K562 (cell line): Measurements from ENCODE around the gene PRMT7.

ENCODE experiments used
- DACH1 ChIP-seq: fragments of 450-650 bp; IDR thresholded peaks from 2 replicates; pipeline ENCODE4 v1.6.1; 2018; ENCODE audit not compliant: partially characterized antibody
- EZH2 ChIP-seq: IDR thresholded peaks from 2 replicates; pipeline ENCODE4 v1.6.1; 2012; ENCODE audit warnings: low read depth, mild to moderate bottlenecking, inconsistent platforms, low read length, borderline replicate concordance
- IFI16 ChIP-seq: fragments of 250-450 bp; sonication (Bioruptor Pico); IDR thresholded peaks from 2 replicates; pipeline ENCODE4 v2.1.2; 2022; ENCODE audit warnings: mild to moderate bottlenecking, inconsistent platforms
- NR1H2 ChIP-seq: sonication (generic); formaldehyde crosslinking; IDR thresholded peaks from 2 replicates; pipeline ENCODE4 v1.4.0; 2020; ENCODE audit warnings: mild to moderate bottlenecking, missing genetic modification reagents
- SOX6 ChIP-seq: fragments of 450-650 bp; IDR thresholded peaks from 2 replicates; pipeline ENCODE4 v1.6.1; 2014; ENCODE audit warnings: mild to moderate bottlenecking
- THRAP3 ChIP-seq: fragments of 450-650 bp; IDR thresholded peaks from 2 replicates; pipeline ENCODE4 v1.6.1; 2016; ENCODE audit warnings: mild to moderate bottlenecking, inconsistent platforms, borderline replicate concordance
- ZFX ChIP-seq: sonication (generic); formaldehyde crosslinking; IDR thresholded peaks from 2 replicates; pipeline ENCODE4 v1.8.0; 2022; ENCODE audit warnings: mild to moderate bottlenecking, missing genetic modification reagents, moderate library complexity
- ZNF253 ChIP-seq: fragments of 250-450 bp; sonication (Bioruptor Pico); conservative IDR thresholded peaks from 2 replicates; pipeline ENCODE4 v1.6.1; 2021; ENCODE audit warnings: mild to moderate bottlenecking
- ZNF274 ChIP-seq: IDR thresholded peaks from 2 replicates; pipeline ENCODE4 v1.6.1; 2011; ENCODE audit warnings: low read depth, mild to moderate bottlenecking, low read length, moderate library complexity, borderline replicate concordance
- ZNF444 ChIP-seq: fragments of 250-450 bp; sonication (Bioruptor Pico); IDR thresholded peaks from 2 replicates; pipeline ENCODE4 v1.4.0; 2020; ENCODE audit warnings: mild to moderate bottlenecking, moderate library complexity
- TF ChIP-seq, protein P1 (sequence below), 3 experiments: IDR thresholded peaks in 2 of 3; conservative IDR thresholded peaks in 1 of 3; 2 replicates each; pipeline ENCODE4 v1.5.1; 2011 to 2012; ENCODE audit warnings: low read length in 3 of 3, mild to moderate bottlenecking in 3 of 3, control low read depth in 2 of 3, improper control_type of control experiment in 1 of 3, inconsistent platforms in 1 of 3, low read depth in 1 of 3, mixed read lengths in 1 of 3, moderate library complexity in 1 of 3; ENCODE audit not compliant: insufficient read depth in 2 of 3
- TF ChIP-seq, protein P2 (sequence below), 2 experiments: fragments of 200-800 bp in 1 of 2; sonication (Bioruptor generic) in 1 of 2; sonication (generic) in 1 of 2; formaldehyde crosslinking in 1 of 2; IDR thresholded peaks in 1 of 2; conservative IDR thresholded peaks in 1 of 2; 2 replicates each; pipeline versions ENCODE4 v1.5.0 to v1.6.1; 2016 to 2020; ENCODE audit warnings: missing compliant biosample characterization in 1 of 2, missing genetic modification characterization in 1 of 2, missing genetic modification reagents in 1 of 2
- TF ChIP-seq, protein P3 (sequence below): sonication (generic); formaldehyde crosslinking; IDR thresholded peaks from 2 replicates; pipeline ENCODE4 v1.8.1; 2022; ENCODE audit warnings: missing genetic modification reagents

DNA sequence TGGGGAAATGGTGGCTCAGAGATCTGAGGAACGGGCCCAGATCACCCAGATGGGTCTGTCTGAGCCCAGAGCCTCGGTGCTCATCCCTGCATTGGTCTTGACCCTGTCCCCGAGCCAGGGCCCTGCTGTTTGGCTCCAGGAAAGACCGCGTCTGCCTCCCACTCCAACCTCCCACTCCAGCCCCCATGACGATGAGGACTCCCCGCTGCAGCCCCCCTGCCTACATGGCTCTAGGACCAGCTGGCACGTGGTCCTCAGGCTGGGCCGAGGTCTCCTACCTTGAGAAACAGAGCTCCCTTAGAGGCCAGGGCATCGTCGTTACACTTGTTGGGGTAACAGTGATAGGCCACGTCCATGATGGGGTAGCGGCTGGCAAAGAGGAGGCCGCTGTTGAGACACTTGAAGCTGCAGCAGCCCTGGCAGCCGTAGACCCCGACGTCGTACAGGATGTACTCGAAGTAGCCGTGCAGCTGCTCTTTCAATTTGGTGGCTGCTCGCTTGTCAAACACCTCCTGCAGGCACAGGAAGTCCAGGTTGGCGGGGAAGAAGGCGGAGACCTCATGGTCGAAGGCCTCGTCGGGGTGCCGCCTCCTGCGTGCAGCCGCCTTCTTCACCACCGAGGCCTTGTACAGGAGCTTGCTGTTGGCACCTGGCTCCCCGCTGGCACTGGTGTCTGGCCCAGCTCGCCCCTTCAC lies 59.9 kb downstream of the PRMT7 start:
- TF ChIP-seq ZFX (CRISPR knock-in tag) = no peak
- no peak for TF ChIP-seq ZNF253 (CRISPR knock-in tag)
- no peak for TF ChIP-seq ZNF274
- TF ChIP-seq SOX6 = no peak
- TF ChIP-seq, protein P1, sequence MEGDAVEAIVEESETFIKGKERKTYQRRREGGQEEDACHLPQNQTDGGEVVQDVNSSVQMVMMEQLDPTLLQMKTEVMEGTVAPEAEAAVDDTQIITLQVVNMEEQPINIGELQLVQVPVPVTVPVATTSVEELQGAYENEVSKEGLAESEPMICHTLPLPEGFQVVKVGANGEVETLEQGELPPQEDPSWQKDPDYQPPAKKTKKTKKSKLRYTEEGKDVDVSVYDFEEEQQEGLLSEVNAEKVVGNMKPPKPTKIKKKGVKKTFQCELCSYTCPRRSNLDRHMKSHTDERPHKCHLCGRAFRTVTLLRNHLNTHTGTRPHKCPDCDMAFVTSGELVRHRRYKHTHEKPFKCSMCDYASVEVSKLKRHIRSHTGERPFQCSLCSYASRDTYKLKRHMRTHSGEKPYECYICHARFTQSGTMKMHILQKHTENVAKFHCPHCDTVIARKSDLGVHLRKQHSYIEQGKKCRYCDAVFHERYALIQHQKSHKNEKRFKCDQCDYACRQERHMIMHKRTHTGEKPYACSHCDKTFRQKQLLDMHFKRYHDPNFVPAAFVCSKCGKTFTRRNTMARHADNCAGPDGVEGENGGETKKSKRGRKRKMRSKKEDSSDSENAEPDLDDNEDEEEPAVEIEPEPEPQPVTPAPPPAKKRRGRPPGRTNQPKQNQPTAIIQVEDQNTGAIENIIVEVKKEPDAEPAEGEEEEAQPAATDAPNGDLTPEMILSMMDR (IDR thresholded peaks at IDR 0.05 in 2 of 3, conservative IDR thresholded peaks at IDR 0.05 in 1 of 3; ENCODE audit: insufficient read depth in 2 of 3, low read depth in 1 of 3, low read length in 3 of 3) = no peak
- TF ChIP-seq EZH2 = no peak
- no peak for TF ChIP-seq DACH1
- TF ChIP-seq, protein P2, sequence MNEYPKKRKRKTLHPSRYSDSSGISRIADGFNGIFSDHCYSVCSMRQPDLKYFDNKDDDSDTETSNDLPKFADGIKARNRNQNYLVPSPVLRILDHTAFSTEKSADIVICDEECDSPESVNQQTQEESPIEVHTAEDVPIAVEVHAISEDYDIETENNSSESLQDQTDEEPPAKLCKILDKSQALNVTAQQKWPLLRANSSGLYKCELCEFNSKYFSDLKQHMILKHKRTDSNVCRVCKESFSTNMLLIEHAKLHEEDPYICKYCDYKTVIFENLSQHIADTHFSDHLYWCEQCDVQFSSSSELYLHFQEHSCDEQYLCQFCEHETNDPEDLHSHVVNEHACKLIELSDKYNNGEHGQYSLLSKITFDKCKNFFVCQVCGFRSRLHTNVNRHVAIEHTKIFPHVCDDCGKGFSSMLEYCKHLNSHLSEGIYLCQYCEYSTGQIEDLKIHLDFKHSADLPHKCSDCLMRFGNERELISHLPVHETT (CRISPR knock-in tag; conservative IDR thresholded peaks at IDR 0.05 in 1 of 2, IDR thresholded peaks at IDR 0.05 in 1 of 2) = no peak
- TF ChIP-seq, protein P3, sequence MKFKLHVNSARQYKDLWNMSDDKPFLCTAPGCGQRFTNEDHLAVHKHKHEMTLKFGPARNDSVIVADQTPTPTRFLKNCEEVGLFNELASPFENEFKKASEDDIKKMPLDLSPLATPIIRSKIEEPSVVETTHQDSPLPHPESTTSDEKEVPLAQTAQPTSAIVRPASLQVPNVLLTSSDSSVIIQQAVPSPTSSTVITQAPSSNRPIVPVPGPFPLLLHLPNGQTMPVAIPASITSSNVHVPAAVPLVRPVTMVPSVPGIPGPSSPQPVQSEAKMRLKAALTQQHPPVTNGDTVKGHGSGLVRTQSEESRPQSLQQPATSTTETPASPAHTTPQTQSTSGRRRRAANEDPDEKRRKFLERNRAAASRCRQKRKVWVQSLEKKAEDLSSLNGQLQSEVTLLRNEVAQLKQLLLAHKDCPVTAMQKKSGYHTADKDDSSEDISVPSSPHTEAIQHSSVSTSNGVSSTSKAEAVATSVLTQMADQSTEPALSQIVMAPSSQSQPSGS (CRISPR knock-in tag) = no peak
- TF ChIP-seq ZNF444 (CRISPR knock-in tag) = no peak
- no peak for TF ChIP-seq THRAP3
- no peak for TF ChIP-seq IFI16 (CRISPR knock-in tag)
- TF ChIP-seq NR1H2 = no peak
